CD4-positive, alpha-beta memory T cell (primary cell): ENCODE results near the gene HMX3. TPM values are rescaled to one million over a fixed set of nuclear protein-coding genes. Genes with fewer than 3 reads are reported as not detected.

ENCODE experiments used
- CTCF ChIA-PET: fragments of 350-600 bp; sonication (Branson Sonifier 250); formaldehyde crosslinking; loops from one replicate; lab custom pipeline; 2021; ENCODE audit warnings: inconsistent platforms; ENCODE audit not compliant: partially characterized antibody; lab: Charles Lee
- POLR2A ChIA-PET: fragments of 350-600 bp; sonication (Branson Sonifier 250); formaldehyde crosslinking; loops from one replicate; lab custom pipeline; 2021; ENCODE audit not compliant: partially characterized antibody; lab: Charles Lee
- DNase-seq, 5 donors: peaks; one replicate each; pipeline versions ENCODE4 v3.0.0 to v3.0.0-alpha.2; 2020 to 2022; ENCODE audit warnings: mixed read lengths in 1 of 5
- H3K27ac ChIP-seq: one replicate; pipeline ENCODE4 v1.7.0; 2013; ENCODE audit warnings: low read depth, low read length
- H3K27me3 ChIP-seq: 2 replicates; pipeline ENCODE4 v1.7.0; 2013; ENCODE audit warnings: mild to moderate bottlenecking, low read length, moderate library complexity; ENCODE audit not compliant: insufficient read depth
- H3K36me3 ChIP-seq: 2 replicates; pipeline ENCODE4 v1.7.0; 2013; ENCODE audit warnings: mild to moderate bottlenecking, low read length, moderate library complexity; ENCODE audit not compliant: insufficient read depth
- H3K4me1 ChIP-seq: 2 replicates; pipeline ENCODE4 v1.7.0; 2013; ENCODE audit warnings: mild to moderate bottlenecking, low read length, moderate library complexity; ENCODE audit not compliant: insufficient read depth
- H3K4me3 ChIP-seq, 2 donors: one replicate each; pipeline ENCODE4 v1.7.0; 2013; ENCODE audit warnings: low read length in 2 of 2, mild to moderate bottlenecking in 1 of 2
- H3K9me3 ChIP-seq, 2 donors: one replicate each; pipeline ENCODE4 v1.7.0; 2013; ENCODE audit warnings: low read length in 2 of 2, control low read depth in 1 of 2; ENCODE audit not compliant: control insufficient read depth in 1 of 2
- H3K27ac Mint-ChIP-seq, 7 donors: one replicate each; pipeline ENCODE4 v1.8.0; 2020 to 2021; ENCODE audit warnings: mixed read lengths in 7 of 7, mild to moderate bottlenecking in 6 of 7, inconsistent platforms in 3 of 7, moderate library complexity in 3 of 7
- H3K27me3 Mint-ChIP-seq, 2 donors: one replicate each; pipeline ENCODE4 v1.8.0; 2020 to 2021; ENCODE audit warnings: mixed read lengths in 2 of 2
- H3K36me3 Mint-ChIP-seq, 2 donors: one replicate each; pipeline ENCODE4 v1.8.0; 2020 to 2021; ENCODE audit warnings: mixed read lengths in 2 of 2, inconsistent platforms in 1 of 2, mild to moderate bottlenecking in 1 of 2
- H3K4me1 Mint-ChIP-seq, 4 donors: one replicate each; pipeline ENCODE4 v1.8.0; 2020 to 2021; ENCODE audit warnings: mixed read lengths in 4 of 4, mild to moderate bottlenecking in 1 of 4
- H3K4me3 Mint-ChIP-seq, 8 donors: one replicate each; pipeline ENCODE4 v1.8.0; 2020 to 2021; ENCODE audit warnings: mixed read lengths in 8 of 8, mild to moderate bottlenecking in 7 of 8, moderate library complexity in 6 of 8, inconsistent platforms in 3 of 8
- H3K9me3 Mint-ChIP-seq, 8 donors: one replicate each; pipeline ENCODE4 v1.8.0; 2020 to 2021; ENCODE audit warnings: mixed read lengths in 8 of 8, mild to moderate bottlenecking in 5 of 8, inconsistent platforms in 3 of 8, moderate library complexity in 1 of 8
- intact Hi-C: fragments of 100-400 bp; cut with micrococcal nuclease; formaldehyde crosslinking; loops from one replicate; pipeline ENCODE4 v1.15.1; 2023
- polyA plus RNA-seq, 2 donors: library from polyadenylated mRNA; unstranded; fragments of 300-500 nt; fragmentation: Illumina TruSeq; gene quantifications; one replicate each; pipeline ENCODE4 v1.2.3, GENCODE V29; 2021
- total RNA-seq, 2 experiments: library from RNA; stranded (reverse); gene quantifications; one replicate each; pipeline ENCODE4 v1.2.3, GENCODE V29; 2021

Gene HMX3
- total and polyA plus RNA-seq, 4 experiments from 2014 or later, result not detected

DNA sequence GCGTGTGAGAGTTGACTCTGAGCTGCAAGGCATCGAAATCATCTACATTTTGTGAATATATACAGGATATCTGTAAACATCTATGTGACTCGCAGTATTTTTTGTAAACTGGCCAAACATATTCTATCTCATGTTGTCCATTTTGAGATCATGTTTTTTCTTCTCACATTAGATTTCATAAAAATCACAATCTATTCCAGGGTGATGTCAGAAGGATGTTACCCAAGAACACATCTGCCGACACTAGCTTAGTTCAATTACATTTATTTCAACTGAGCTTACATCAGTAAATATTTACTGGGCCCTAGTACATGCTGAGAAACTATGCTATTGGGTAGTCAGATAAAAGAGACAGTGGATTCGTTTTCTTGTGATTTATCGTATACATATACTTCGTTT is 16.0 kb downstream of the HMX3 start:
- H3K4me3 ChIP-seq, result peak overlapping the region in 1 of 2 donors; percentile 46

DNA sequence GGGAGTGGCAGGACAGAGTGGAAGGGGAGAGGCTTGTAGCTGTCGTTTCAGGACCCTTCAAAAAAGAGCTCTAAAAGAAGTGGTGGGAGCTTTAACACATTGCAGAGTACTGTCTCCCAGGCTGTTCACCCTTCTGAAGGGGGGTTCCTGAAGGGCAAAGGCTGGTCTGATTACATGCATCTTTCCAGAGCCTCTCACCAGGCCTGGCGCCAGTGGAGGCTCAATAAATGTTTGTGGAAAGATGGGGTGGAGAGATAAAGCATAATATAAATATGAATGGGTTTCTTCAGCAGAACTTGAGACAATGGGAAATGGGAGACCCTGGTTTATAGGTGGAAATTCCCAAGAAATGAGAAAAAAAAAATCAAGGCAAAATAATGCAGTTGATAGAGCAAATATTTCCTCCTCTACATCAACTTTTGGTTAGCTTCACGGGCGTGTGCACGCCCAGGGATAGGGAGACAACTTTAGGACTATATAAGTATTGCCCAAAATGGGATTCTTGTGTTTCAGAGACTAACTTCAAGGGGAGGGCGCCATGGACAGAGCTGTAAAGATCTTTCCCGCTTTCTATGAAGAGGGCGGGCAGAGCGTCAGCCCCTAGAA is 17.8 kb downstream of the HMX3 start:
- peak overlapping the region in 1 of 2 donors; percentile 94 for H3K4me3 ChIP-seq
- Mint-ChIP-seq H3K9me3 (no peaks in the 10 kb centered on the region), H3K36me3 (peaks cover 21 to 43% of the 10 kb centered on the region in 2 donors), H3K4me3 (peak overlapping the region; percentile 100), H3K4me1 (peaks cover 45 to 83% (median 63%) of the 10 kb centered on the region in 4 donors), H3K27ac (peak overlapping the region; percentile 94 to 99 (median 99)), H3K27me3 (peaks cover 14 to 19% of the 10 kb centered on the region in 2 donors)
- H3K27me3 ChIP-seq, result peaks cover 16% of the 10 kb centered on the region
- ChIA-PET CTCF (interaction anchor here (1.0 to 4.2 kb wide), 5 partner anchors 8 to 88 kb away, joined by 3 to 15 read pairs (median 7); no protein-coding TSS in a partner anchor), POLR2A (interaction anchor here (0.7 to 2.9 kb wide), 14 partner anchors 8 to 779 kb away, joined by 3 to 48 read pairs (median 6); partner anchors contain the start of genes ACADSB, C10orf88, FAM24B and IKZF5)
- peaks cover 13% of the 10 kb centered on the region for H3K36me3 ChIP-seq
- H3K4me1 ChIP-seq, result peaks cover 73% of the 10 kb centered on the region
- intact Hi-C loops, result loop anchor here (1.0 to 10.0 kb wide), 9 partner anchors 17 to 1761 kb away; partner anchors contain the start of genes C10orf88, EEF1AKMT2, FAM24B and IKZF5
- DNase-seq, result no peak
- peak overlapping the region; percentile 79 for H3K27ac ChIP-seq
- no peaks in the 10 kb centered on the region for H3K9me3 ChIP-seq

More for the DNA sequence above, 16.0 kb downstream of the HMX3 start:
- Mint-ChIP-seq H3K4me3 (peak overlapping the region in 7 of 8 donors; percentile 53 to 85 (median 80)), H3K36me3 (peaks cover 6 to 25% of the 10 kb centered on the region in 2 donors), H3K4me1 (peaks cover 35 to 73% (median 53%) of the 10 kb centered on the region in 4 donors), H3K27ac (peak overlapping the region in 2 of 7 donors; percentile 17 to 64), H3K9me3 (no peaks in the 10 kb centered on the region), H3K27me3 (peaks cover 21 to 26% of the 10 kb centered on the region in 2 donors)
- Histone ChIP-seq H3K27me3 (peaks cover 27% of the 10 kb centered on the region), H3K36me3 (no peaks in the 10 kb centered on the region), H3K4me1 (peaks cover 71% of the 10 kb centered on the region), H3K27ac (no peak overlapping the region), H3K9me3 (no peaks in the 10 kb centered on the region)
- CTCF ChIA-PET, result interaction anchor here (1.7 to 4.2 kb wide), 3 partner anchors 12 to 90 kb away, joined by 5 to 16 read pairs (median 15); no protein-coding TSS in a partner anchor
- DNase-seq, result no peak
- intact Hi-C loops, result loop anchor here (5.0 to 10.0 kb wide), 3 partner anchors 274 to 1763 kb away; partner anchors contain the start of genes EEF1AKMT2 and FAM24B
- POLR2A ChIA-PET, result interaction anchor here (2.1 kb wide), 1 partner anchor 90 kb away, joined by 10 read pairs; no protein-coding TSS in a partner anchor

- H3K4me3 Mint-ChIP-seq, result peak within 1 kb of the TSS; percentile 100
- Histone ChIP-seq H3K36me3 (peaks cover 13% of the 10 kb centered on the region), H3K4me3 (peak within 1 kb of the TSS; percentile 68 to 94), H3K4me1 (peaks cover 73% of the 10 kb centered on the region), H3K27me3 (peaks cover 11% of the 10 kb centered on the region), H3K9me3 (no peaks in the 10 kb centered on the region), H3K27ac (peak within 1 kb of the TSS; percentile 79)
- H3K4me1 Mint-ChIP-seq, result peaks cover 43 to 84% (median 63%) of the 10 kb centered on the region in 4 donors
- no peaks in the 10 kb centered on the region for H3K9me3 Mint-ChIP-seq
- peaks cover 9 to 14% of the 10 kb centered on the region in 2 donors for H3K27me3 Mint-ChIP-seq
- peak within 1 kb of the TSS; percentile 94 to 99 (median 99) for H3K27ac Mint-ChIP-seq
- peak; percentile 93 to 96 (median 95) for DNase-seq
- H3K36me3 Mint-ChIP-seq, result peaks cover 23 to 47% of the 10 kb centered on the region in 2 donors
- intact Hi-C loops, result loop anchor here (1.0 to 10.0 kb wide), 9 partner anchors 17 to 1761 kb away; partner anchors contain the start of genes C10orf88, EEF1AKMT2, FAM24B and IKZF5
- ChIA-PET POLR2A (interaction anchor here (0.7 to 2.9 kb wide), 15 partner anchors 9 to 780 kb away, joined by 3 to 48 read pairs (median 5); partner anchors contain the start of genes ACADSB, C10orf88, FAM24B and IKZF5), CTCF (interaction anchor here (1.0 to 2.3 kb wide), 4 partner anchors 9 to 88 kb away, joined by 3 to 8 read pairs (median 6); no protein-coding TSS in a partner anchor)
Measured at GRCh38 chr10:123154092-123154710, 18.4 kb downstream of the HMX3 start, which contains the start of gene BUB3. Gene BUB3 (plus strand): TSS chr10:123154402. CDS start chr10:123154918, 516 bp downstream.

DNA sequence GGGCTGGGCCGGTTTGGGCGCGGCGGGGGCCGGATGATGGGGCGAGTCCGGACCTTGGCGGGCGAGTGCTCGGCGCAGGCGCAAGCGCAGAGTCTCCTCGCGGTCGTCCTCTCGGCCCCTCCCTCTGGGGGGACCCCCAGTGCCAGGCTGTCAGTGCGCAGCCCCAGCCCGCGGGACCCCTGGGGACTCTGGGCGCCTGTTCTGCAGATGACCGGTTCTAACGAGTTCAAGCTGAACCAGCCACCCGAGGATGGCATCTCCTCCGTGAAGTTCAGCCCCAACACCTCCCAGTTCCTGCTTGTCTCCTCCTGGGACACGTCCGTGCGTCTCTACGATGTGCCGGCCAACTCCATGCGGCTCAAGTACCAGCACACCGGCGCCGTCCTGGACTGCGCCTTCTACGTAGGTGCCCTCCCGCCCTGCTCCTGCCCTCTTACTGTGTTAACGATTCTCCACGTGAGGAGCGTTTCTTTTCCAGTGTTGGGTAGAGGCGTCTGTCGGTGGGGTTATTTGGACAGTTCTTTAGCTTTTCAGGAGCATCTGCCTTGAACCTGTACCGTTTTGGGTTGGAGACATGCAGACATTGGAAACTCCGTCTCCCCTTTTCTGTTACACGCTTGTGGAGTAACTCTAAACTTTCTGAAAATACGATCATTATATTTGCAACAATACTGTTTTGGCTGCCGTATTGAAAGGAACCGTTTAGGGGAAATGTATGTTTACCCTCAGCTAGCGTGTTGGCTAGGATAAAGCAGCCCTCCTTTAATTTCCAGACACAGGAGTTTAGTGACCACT is 19.1 kb downstream of the HMX3 start:
- POLR2A ChIA-PET, result interaction anchor here (0.6 to 2.9 kb wide), 11 partner anchors 9 to 780 kb away, joined by 3 to 48 read pairs (median 6); partner anchors contain the start of genes ACADSB, FAM24B, IKZF5 and PLEKHA1
- peak overlapping the region; percentile 68 to 94 for H3K4me3 ChIP-seq
- CTCF ChIA-PET, result interaction anchor here (1.0 to 2.3 kb wide), 4 partner anchors 10 to 87 kb away, joined by 3 to 8 read pairs (median 6); no protein-coding TSS in a partner anchor

GRCh38 chr10:123156078-123156477 is 20.3 kb downstream of the HMX3 start:
- H3K27me3 Mint-ChIP-seq, result peaks cover 3 to 4% of the 10 kb centered on the region in 2 donors
- ChIA-PET CTCF (interaction anchor here (0.6 to 1.1 kb wide), 6 partner anchors 23 to 407 kb away, joined by 3 to 4 read pairs (median 3); partner anchors contain the start of gene PSTK), POLR2A (no interaction called here)
- Histone ChIP-seq H3K9me3 (no peaks in the 10 kb centered on the region), H3K27ac (no peak overlapping the region), H3K27me3 (no peaks in the 10 kb centered on the region), H3K36me3 (peaks cover 13% of the 10 kb centered on the region), H3K4me3 (no peak overlapping the region), H3K4me1 (peaks cover 76% of the 10 kb centered on the region)
- peak overlapping the region; percentile 3 to 100 (median 74) for H3K4me3 Mint-ChIP-seq
- H3K36me3 Mint-ChIP-seq, result peaks cover 23 to 60% of the 10 kb centered on the region in 2 donors
- H3K27ac Mint-ChIP-seq, result peak overlapping the region in 6 of 7 donors; percentile 30 to 95 (median 82)
- no peaks in the 10 kb centered on the region for H3K9me3 Mint-ChIP-seq
- H3K4me1 Mint-ChIP-seq, result peaks cover 52 to 87% (median 69%) of the 10 kb centered on the region in 4 donors
- no peak for DNase-seq
- intact Hi-C loops, result loop anchor here (10.0 kb wide), 2 partner anchors 1639 to 1759 kb away; partner anchors contain the start of gene EEF1AKMT2

More for the DNA sequence above, 19.1 kb downstream of the HMX3 start:
- Mint-ChIP-seq H3K9me3 (no peaks in the 10 kb centered on the region), H3K4me1 (peaks cover 47 to 87% (median 66%) of the 10 kb centered on the region in 4 donors), H3K36me3 (peaks cover 23 to 51% of the 10 kb centered on the region in 2 donors), H3K4me3 (peak overlapping the region; percentile 100), H3K27ac (peak overlapping the region; percentile 88 to 99 (median 97)), H3K27me3 (peaks cover 7 to 13% of the 10 kb centered on the region in 2 donors)
- intact Hi-C loops, result loop anchor here (1.0 to 10.0 kb wide), 9 partner anchors 18 to 1760 kb away; partner anchors contain the start of genes C10orf88, EEF1AKMT2, FAM24B and IKZF5
- Histone ChIP-seq H3K36me3 (peaks cover 13% of the 10 kb centered on the region), H3K9me3 (no peaks in the 10 kb centered on the region), H3K27me3 (peaks cover 5% of the 10 kb centered on the region), H3K4me1 (peaks cover 76% of the 10 kb centered on the region), H3K27ac (peak overlapping the region; percentile 79)
- DNase-seq, result peak in 3 of 5 donors; percentile 10 to 59 (median 32)

GRCh38 chr10:123157210-123157609 is 21.4 kb downstream of the HMX3 start:
- ChIA-PET CTCF (no interaction called here), POLR2A (interaction anchor here (0.6 kb wide), 1 partner anchor 21 kb away, joined by 3 read pairs; no protein-coding TSS in a partner anchor)
- intact Hi-C loops, result loop anchor here (10.0 kb wide), 2 partner anchors 1638 to 1758 kb away; partner anchors contain the start of gene EEF1AKMT2

More at GRCh38 chr10:123157210-123157609, 21.4 kb downstream of the HMX3 start:
- Histone ChIP-seq H3K27me3 (no peaks in the 10 kb centered on the region), H3K4me3 (no peak overlapping the region), H3K9me3 (no peaks in the 10 kb centered on the region), H3K27ac (no peak overlapping the region), H3K36me3 (peaks cover 20% of the 10 kb centered on the region), H3K4me1 (peaks cover 80% of the 10 kb centered on the region)
- H3K27ac Mint-ChIP-seq, result peak overlapping the region in 4 of 7 donors; percentile 1 to 82 (median 32)
- peaks cover 58 to 90% (median 71%) of the 10 kb centered on the region in 4 donors for H3K4me1 Mint-ChIP-seq
- H3K9me3 Mint-ChIP-seq, result no peaks in the 10 kb centered on the region
- H3K27me3 Mint-ChIP-seq, result no peaks in the 10 kb centered on the region
- H3K4me3 Mint-ChIP-seq, result peak overlapping the region in 7 of 8 donors; percentile 7 to 100 (median 32)
- no peak for DNase-seq
- peaks cover 31 to 69% of the 10 kb centered on the region in 2 donors for H3K36me3 Mint-ChIP-seq
